Measurements from ENCODE around the gene KLRC4. TPM values are rescaled to one million over a fixed set of nuclear protein-coding genes. Genes with fewer than 3 reads are reported as not detected.
"Not testable (repeated sequence)": the region's sequence is repeated elsewhere in the genome, so short reads cannot be mapped to it uniquely, and the experiment has no call there.

KLRC4 gene
- polyA plus RNA-seq, 3 donors, result not detected

GRCh38 chr12:10384191-10384590 lies 25.4 kb downstream of the KLRC4 start:
- Mint-ChIP-seq H3K4me3 (no peak overlapping the region), H3K27ac (no peak overlapping the region), H3K9me3 (peaks cover 0 to 7% (median 5%) of the 10 kb centered on the region in 7 donors), H3K27me3 (ENCODE audit: low read depth in 3 of 3) (peaks cover 11 to 19% (median 13%) of the 10 kb centered on the region in 3 donors), H3K4me1 (no peaks in the 10 kb centered on the region), H3K36me3 (no peaks in the 10 kb centered on the region)
- H2AFZ ChIP-seq (ENCODE audit: insufficient read depth, low read depth, low read length, poor library complexity, severe bottlenecking), result no peak overlapping the region
- DNase-seq, result no peak
- WGBS (ENCODE audit: insufficient coverage), result no CpG with 5 or more reads among the region's 3 CpGs
- H3K79me2 ChIP-seq (ENCODE audit: insufficient read depth, low read length), result no peaks in the 10 kb centered on the region
- TF ChIP-seq CTCF (IDR thresholded peaks at IDR 0.05), result no peak
- no peak overlapping the region for H3K4me2 ChIP-seq (replicated peaks; ENCODE audit: extremely low read depth, low read length, poor library complexity, severe bottlenecking)
- intact Hi-C loops (cut with micrococcal nuclease), result no loop called here
- H3K4me1 ChIP-seq (ENCODE audit: control insufficient read depth in 1 of 2, insufficient read depth in 2 of 2, low read length in 2 of 2), result no peaks in the 10 kb centered on the region
- no peaks in the 10 kb centered on the region for H4K20me1 ChIP-seq (ENCODE audit: insufficient read depth, low read length)
- peaks cover 0 to 21% of the 10 kb centered on the region in 2 donors for H3K27me3 ChIP-seq (ENCODE audit: control insufficient read depth in 2 of 2, insufficient read depth in 2 of 2, low read length in 2 of 2)
- H3K9ac ChIP-seq (ENCODE audit: insufficient read depth, low read length, poor library complexity, severe bottlenecking), result no peak overlapping the region
- H3K27ac ChIP-seq (ENCODE audit: low read depth in 1 of 2, low read length in 2 of 2), result no peak overlapping the region
- no peaks in the 10 kb centered on the region for H3K9me3 ChIP-seq (replicated peaks in 1 of 2; ENCODE audit: control insufficient read depth in 1 of 2, insufficient read depth in 1 of 2, low read length in 2 of 2)
- no peaks in the 10 kb centered on the region for H3K36me3 ChIP-seq (replicated peaks in 1 of 2; ENCODE audit: control insufficient read depth in 1 of 2, insufficient read depth in 2 of 2, low read length in 2 of 2)
- H3K4me3 ChIP-seq (replicated peaks in 1 of 3; ENCODE audit: low read depth in 2 of 3, low read length in 3 of 3), result no peak overlapping the region

GRCh38 chr12:10381928-10382628 lies 27.5 kb downstream of the KLRC4 start:
- H3K27ac Mint-ChIP-seq, result no peak overlapping the region
- Histone ChIP-seq H3K4me1 (ENCODE audit: control insufficient read depth in 1 of 2, insufficient read depth in 2 of 2, low read length in 2 of 2) (no peaks in the 10 kb centered on the region), H2AFZ (ENCODE audit: insufficient read depth, low read depth, low read length, poor library complexity, severe bottlenecking) (no peak overlapping the region), H3K27ac (ENCODE audit: low read depth in 1 of 2, low read length in 2 of 2) (no peak overlapping the region), H3K9me3 (replicated peaks in 1 of 2; ENCODE audit: control insufficient read depth in 1 of 2, insufficient read depth in 1 of 2, low read length in 2 of 2) (no peaks in the 10 kb centered on the region), H4K20me1 (ENCODE audit: insufficient read depth, low read length) (no peaks in the 10 kb centered on the region), H3K27me3 (ENCODE audit: control insufficient read depth in 2 of 2, insufficient read depth in 2 of 2, low read length in 2 of 2) (peaks cover 0 to 8% of the 10 kb centered on the region in 2 donors), H3K9ac (ENCODE audit: insufficient read depth, low read length, poor library complexity, severe bottlenecking) (no peak overlapping the region), H3K36me3 (replicated peaks in 1 of 2; ENCODE audit: control insufficient read depth in 1 of 2, insufficient read depth in 2 of 2, low read length in 2 of 2) (no peaks in the 10 kb centered on the region), H3K4me3 (replicated peaks in 1 of 3; ENCODE audit: low read depth in 2 of 3, low read length in 3 of 3) (no peak overlapping the region), H3K4me2 (replicated peaks; ENCODE audit: extremely low read depth, low read length, poor library complexity, severe bottlenecking) (no peak overlapping the region), H3K79me2 (ENCODE audit: insufficient read depth, low read length) (no peaks in the 10 kb centered on the region)
- H3K27me3 Mint-ChIP-seq (ENCODE audit: low read depth in 3 of 3), result peaks cover 5 to 11% (median 6%) of the 10 kb centered on the region in 3 donors
- H3K36me3 Mint-ChIP-seq, result no peaks in the 10 kb centered on the region
- H3K4me1 Mint-ChIP-seq, result no peaks in the 10 kb centered on the region
- DNase-seq, result no peak
- intact Hi-C loops (cut with micrococcal nuclease), result no loop called here
- no CpG with 5 or more reads among the region's 4 CpGs for WGBS (ENCODE audit: insufficient coverage)
- H3K9me3 Mint-ChIP-seq, result peaks cover 0 to 7% (median 4%) of the 10 kb centered on the region in 7 donors
- TF ChIP-seq CTCF (IDR thresholded peaks at IDR 0.05), result no peak
- no peak overlapping the region for H3K4me3 Mint-ChIP-seq

GRCh38 chr12:10378737-10379136 lies 30.8 kb downstream of the KLRC4 start:
- H3K9ac ChIP-seq (ENCODE audit: insufficient read depth, low read length, poor library complexity, severe bottlenecking); H3K9me3 Mint-ChIP-seq; H3K4me2 ChIP-seq (replicated peaks; ENCODE audit: extremely low read depth, low read length, poor library complexity, severe bottlenecking); H3K9me3 ChIP-seq (replicated peaks in 1 of 2; ENCODE audit: control insufficient read depth in 1 of 2, insufficient read depth in 1 of 2, low read length in 2 of 2); intact Hi-C loops (cut with micrococcal nuclease); H3K36me3 Mint-ChIP-seq; H3K27ac ChIP-seq (ENCODE audit: low read depth in 1 of 2, low read length in 2 of 2); H3K4me3 Mint-ChIP-seq; H3K27me3 Mint-ChIP-seq (ENCODE audit: low read depth in 3 of 3); H3K27me3 ChIP-seq (ENCODE audit: control insufficient read depth in 2 of 2, insufficient read depth in 2 of 2, low read length in 2 of 2); H3K27ac Mint-ChIP-seq; H3K36me3 ChIP-seq (replicated peaks in 1 of 2; ENCODE audit: control insufficient read depth in 1 of 2, insufficient read depth in 2 of 2, low read length in 2 of 2); H2AFZ ChIP-seq (ENCODE audit: insufficient read depth, low read depth, low read length, poor library complexity, severe bottlenecking); H4K20me1 ChIP-seq (ENCODE audit: insufficient read depth, low read length); H3K79me2 ChIP-seq (ENCODE audit: insufficient read depth, low read length); H3K4me3 ChIP-seq (replicated peaks in 1 of 3; ENCODE audit: low read depth in 2 of 3, low read length in 3 of 3); DNase-seq: not testable (repeated sequence)
- peaks cover 12 to 22% of the 10 kb centered on the region in 2 donors for H3K4me1 ChIP-seq (ENCODE audit: control insufficient read depth in 1 of 2, insufficient read depth in 2 of 2, low read length in 2 of 2)
- no CpG with 5 or more reads among the region's 2 CpGs for WGBS (ENCODE audit: insufficient coverage)
- H3K4me1 Mint-ChIP-seq, result peaks cover 16% of the 10 kb centered on the region
